NCI-H1694 treated with DMSO at 0.1 percent for 48 hours (cell line): ENCODE data around the gene GABBR1.

Experiments
- DNase-seq: peaks from one replicate; lab custom pipeline; 2025; lab: John Stamatoyannopoulos, UW

GABBR1 gene

DNA sequence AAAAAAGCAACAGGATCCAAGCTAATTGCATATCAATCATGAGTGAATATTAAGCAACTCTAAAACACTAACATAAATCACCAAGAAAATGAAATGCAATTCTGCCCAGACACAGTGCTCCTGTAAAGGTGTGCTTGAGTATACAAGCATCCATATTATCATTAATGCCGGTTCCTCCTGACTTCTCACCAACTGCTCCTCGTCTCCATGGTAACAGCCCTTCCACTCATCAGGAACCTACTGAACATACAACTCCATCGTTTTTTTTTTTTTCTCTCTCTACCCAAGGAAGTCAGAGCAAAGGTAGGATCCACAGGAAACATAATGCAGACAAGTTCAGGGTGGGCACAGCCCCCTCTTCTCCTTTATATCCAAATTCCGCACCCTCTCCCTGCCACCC is 12.4 kb downstream of the GABBR1 start:
- DNase-seq = no peak

DNA sequence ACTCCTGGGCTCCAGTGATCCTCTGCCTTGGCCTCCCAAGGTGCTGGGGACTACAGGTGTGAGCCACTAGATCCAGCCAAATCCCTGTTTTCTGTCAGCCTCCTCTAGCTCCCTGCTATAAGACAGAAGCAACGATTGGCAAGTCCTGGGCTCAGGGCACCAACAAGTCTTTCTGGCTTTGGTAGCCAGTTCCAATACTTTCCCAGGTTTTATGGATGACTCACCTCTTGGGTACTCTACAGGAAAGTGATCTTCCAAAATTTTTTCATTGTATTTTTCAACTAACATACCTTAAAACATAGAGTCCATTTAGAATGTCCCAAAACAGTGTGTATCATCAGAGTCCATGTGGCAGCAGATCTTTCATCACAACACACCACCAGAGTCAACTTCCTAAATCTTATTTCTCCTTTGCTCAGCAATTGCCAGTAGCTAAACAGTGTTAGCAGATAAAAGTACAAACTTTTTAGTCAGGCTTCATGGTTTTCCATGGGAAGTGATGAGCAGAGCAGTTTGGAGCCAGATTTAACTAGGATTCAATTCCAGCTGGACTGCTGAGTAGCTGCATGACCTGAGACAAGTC is 13.3 kb downstream of the GABBR1 start:
- no peak for DNase-seq

DNA sequence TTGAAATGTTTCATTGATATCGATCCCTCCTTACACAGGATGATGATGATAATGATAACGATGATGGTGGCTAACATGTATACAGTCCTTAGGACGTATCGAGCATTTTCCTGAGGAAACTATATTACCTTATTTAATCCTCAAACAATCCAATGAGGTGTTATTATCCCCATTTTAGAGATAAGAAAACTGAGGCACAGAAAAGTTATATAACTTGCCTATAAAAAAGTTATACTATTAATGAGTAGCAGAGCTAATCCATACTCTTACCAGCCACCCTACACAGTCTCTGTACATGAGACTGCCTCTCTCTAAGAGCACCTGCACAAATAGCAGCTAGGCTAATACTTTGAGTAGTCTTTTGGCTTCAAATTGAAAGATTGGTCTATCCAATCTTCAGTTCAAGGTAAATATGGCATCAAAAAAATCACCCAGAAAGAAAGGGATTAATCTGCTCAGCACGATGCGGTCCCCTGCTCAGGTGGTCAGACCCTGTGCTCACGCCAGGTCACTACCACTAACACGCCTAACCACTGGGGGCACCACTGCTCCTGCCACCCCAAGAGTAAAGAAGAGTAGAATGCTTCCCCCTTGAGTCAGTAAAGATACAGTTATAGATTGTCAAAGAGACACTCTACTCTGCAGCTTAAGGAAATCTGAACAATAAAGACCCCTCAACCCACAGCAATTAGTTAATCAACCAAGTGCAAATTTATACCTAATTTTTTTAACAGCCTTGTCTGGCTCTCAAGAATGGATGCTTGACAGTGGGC is 15.0 kb downstream of the GABBR1 start:
- no peak for DNase-seq

DNA sequence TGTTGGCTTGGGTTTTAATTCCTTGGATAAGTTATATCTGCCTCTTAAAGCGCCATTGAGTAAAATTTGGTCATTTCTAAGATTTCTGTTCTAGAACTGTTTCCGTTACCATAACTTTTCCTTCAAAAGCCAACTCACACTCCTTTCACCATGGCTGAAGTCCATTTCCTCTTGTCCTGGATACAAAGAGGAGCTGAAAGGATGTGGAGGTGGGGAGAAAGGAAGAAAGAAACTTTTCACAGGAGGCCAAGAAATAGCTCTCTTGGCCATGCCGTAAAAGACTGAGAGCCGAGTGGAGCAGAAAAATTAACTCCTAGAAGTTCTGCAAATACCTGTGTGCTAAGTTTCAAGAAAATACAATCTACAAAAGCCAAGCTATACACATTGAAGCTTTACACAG is 21.6 kb downstream of the GABBR1 start:
- DNase-seq = no peak

DNA sequence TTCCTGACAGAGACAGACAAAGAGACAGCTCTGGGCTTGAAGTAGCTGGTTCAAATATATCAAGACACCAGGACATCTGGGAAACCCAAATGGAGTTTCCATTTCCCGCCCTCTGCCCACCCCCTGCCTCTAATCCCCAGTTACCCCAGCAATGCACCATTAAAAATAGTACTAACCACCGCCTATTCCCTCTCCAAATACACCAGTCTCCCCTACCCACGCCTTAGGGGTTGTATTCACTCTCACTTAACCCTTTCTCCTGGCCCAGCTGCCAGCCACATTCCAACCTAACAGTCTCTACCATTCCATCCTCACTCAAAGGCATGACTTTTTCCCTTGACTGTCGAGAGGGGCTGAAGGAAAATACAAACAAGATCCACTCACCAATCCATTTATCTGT is 22.4 kb downstream of the GABBR1 start:
- DNase-seq = no peak

DNA sequence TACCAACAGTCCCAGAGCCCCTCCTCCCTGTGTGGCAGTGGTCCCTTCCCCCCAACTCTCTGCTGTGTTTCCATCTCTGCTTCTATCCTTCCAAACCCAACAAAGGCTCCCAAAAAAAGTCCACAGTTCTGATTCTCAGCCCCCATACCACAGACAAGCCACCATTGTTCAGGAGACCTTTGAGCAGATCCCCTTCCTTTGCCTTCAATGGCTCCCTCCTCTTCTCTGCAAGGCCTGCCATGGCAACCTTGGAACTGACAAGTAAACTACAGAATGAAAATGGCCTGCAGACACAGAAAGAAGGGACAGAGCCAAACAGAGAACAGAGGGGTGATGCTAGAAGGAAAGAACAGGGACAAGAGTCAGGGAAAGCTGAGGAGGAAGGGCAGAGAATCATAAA is 24.9 kb downstream of the GABBR1 start:
- no peak for DNase-seq

DNA sequence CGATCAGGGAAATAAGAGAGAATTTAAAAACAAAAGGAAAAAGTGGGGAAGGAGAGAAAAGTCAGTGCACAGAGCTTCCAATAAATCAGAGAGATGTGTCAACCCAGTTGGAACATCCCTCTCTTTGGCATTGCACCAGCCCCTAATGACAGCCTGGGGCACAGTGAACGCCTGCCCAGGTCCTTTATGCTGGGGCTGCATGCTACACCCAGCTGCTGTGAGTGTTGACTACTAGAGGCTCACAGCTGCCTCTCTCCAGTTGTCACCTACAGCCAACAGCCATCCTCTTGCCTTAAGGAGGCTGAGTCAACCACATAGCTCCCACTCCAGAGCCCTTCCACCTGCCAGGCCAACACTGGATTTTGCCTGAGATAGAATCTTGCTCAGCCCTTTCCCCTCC is 29.1 kb downstream of the GABBR1 start:
- no peak for DNase-seq

DNA sequence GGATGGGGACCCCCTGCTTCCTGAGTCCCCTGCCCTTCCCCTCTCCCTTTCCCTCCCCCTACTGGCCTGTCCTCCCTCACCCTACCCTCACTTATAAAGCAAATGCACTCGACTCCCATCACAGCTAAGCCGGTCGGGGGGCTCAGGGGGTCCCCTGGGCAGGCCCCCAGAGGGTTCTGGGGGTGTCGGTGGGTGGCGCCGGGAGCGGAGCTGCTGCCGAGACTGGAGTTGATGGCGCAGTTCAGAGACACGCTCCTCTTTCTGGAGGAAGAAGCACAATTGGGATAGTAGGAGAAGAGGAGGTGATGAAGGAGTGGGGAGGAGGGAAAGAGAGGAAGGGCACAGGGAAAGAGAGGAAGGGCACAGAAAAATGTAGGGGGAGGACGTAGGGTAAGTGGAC is 29.5 kb downstream of the GABBR1 start:
- DNase-seq = no peak

DNA sequence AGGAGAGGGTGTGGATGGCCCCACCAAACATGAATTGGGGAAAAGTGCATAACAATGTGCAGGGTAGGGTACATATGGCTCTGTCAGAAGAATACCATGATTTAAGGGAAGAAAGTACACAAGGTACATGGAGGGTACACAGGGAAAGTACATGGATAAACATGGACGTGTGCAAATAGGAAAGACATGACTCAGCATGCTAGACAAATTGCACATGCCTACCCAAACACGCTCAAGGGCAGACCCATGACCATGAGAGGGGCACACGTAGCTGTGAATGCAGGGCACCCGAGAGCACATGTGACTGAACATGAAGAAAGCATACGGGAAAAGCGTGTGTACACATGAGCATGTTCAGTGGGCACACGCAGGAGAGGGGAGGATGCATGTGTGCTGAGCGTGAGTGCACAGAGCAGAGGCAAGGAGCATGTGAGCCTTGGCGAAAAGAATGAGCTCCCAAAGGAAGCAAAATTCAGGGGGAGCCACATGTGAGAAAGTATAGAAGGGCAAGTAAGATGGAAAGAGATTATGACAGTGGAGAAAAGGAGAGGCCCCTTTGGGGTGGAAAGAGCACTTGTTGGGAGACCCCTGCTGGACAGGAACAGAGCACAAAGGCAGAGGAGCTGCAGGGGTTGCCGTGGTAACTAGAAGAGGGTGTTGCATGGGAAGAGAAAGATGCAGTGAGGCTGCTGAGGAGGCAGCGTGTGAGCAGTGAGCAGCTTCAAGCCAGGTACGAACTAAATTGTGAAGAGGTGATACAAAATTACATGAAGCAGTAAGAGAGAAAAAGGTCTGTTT is 30.2 kb downstream of the GABBR1 start:
- peak; percentile 13 for DNase-seq

DNA sequence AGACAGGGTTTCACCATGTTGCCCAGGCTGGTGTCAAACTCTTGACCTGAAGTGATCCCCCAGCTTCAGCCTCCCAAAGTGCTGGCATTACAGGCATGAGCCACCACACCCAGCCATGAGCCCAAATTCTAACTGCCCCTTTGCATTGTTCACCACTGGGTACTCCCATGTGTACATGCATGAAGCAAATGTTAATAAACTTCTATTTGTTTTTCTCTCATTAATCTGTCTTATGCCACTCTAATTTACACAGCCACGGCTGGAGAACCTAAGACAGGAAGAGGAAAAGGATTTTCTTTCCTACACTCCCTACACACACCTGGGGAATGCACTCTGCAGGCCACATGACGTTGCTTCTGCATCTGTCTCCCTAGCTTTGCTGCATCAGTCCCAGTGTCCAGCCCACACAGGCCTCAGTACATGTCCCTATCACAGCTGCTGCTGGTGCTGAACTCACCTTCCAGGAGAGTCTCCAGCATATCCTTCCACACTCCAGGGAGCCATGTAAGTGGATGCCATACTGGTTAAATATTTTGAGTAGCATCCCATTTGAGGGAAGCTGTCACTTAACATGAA is 34.7 kb downstream of the GABBR1 start:
- no peak for DNase-seq

DNA sequence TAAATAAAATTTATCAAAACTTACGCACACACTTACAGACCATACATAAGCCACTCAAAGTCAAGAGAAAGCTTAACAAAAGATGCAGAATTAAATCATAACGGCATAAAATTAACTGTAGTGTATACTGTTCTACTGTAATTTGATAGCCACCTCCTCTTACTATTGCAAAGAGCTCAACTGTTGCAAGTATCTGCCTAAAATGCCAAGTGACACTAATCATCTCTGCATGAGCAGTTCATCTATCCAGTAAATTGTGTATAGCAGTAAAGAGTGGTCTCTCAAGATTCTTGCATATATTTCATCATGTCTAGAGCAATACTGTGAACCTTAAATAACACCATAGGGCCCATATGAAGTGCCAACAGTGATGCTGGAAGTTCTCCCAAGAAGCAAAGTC is 35.8 kb downstream of the GABBR1 start:
- DNase-seq = no peak

DNA sequence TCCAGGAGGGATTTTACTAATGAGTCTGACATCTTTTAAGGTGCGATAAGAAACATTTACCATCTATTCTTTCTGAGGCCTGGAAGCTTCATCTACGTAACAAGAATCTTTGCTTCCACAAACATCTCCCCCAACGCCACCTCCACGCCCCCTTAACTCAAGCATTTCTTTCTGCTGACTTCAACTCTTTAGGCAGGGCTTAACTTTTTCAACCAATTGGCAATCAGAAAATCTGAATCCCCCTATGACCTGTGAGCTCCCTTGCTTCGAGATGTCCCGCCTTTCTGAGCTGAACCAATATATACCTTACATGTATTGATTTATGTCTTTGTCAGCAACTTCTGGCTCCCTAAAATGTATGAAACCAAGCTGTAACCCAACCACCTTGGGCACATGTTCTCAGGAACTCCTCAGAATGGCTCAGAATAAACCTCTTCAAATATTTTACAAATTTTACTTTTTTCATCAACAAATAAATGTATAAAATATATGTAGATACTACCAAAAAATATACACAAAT is 36.5 kb downstream of the GABBR1 start:
- DNase-seq = no peak

DNA sequence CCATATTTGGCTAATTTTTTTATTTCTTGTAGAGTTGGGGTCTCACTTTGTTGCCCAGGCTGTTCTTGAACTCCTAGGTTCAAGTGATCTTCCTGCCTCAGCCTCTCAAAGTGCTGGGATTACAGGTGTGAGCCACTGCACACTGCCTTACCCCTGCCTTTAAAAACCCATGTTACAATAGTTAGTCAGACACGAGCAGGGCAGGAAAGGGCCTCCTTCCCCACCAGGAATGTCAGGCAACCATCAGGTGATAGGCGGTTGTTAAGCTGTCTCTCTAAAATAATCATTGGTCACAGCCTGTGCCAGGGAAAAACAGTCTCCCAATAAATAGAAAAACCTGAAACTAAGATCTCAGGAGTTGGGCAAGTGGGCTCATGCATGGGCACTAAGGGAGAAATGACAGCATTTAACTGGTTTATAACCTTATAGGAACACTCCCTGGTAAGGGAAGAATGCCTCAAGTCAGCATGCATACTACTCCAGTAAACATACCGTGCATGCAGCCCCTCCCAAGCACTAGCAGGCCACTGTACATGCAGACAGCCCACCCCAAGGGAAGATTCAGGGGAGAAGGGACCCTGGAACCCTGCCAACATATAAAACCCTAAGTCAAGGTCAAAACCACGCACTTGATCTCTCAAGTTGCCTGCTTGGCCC is 39.7 kb downstream of the GABBR1 start:
- DNase-seq = no peak

DNA sequence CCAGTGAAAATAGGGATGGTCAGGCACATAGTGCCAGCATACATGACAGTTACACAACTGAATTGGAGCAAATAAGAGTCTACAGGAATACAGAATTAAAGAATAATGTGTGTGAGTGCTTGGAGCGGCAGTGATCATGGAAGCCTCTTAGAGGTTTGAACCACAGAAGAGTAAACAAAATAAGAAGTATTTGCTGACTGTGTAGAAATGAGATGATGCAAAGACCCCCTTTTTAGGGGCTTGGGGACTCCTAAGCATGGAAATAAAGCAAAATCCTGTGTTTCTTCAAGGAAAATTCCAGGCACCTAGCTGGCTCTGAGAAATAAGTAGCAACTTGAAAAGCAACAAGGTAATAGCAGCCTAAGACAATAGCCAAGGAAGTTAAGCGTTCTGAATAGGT is 41.3 kb downstream of the GABBR1 start:
- no peak for DNase-seq

DNA sequence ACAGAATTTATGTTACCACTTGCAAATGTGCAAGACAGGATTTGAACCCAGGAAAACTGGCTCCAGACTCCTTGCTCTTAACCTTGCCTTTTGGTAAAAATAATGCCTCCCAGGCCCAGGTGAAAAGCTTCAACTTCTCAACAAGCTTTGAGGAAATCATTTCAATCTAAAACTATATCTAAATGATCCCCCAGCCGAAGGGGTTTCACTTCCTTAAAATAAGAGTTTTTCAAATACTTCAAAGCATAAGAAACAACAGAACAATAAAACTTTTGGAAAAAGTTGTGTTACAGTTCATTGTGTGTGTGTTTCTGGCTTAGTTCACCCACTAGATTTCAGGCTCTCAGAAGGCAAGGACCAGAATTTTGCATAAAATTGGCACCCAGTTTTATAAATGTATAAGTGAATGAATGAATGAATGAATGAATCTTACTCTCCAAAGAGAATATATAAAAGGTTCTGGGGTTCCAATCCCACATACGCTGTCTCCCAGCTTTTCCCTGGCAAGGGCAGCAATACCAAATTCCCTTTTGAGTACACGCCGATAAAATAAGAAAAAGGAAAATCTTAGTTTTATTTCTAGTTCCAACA is 42.7 kb downstream of the GABBR1 start:
- no peak for DNase-seq

DNA sequence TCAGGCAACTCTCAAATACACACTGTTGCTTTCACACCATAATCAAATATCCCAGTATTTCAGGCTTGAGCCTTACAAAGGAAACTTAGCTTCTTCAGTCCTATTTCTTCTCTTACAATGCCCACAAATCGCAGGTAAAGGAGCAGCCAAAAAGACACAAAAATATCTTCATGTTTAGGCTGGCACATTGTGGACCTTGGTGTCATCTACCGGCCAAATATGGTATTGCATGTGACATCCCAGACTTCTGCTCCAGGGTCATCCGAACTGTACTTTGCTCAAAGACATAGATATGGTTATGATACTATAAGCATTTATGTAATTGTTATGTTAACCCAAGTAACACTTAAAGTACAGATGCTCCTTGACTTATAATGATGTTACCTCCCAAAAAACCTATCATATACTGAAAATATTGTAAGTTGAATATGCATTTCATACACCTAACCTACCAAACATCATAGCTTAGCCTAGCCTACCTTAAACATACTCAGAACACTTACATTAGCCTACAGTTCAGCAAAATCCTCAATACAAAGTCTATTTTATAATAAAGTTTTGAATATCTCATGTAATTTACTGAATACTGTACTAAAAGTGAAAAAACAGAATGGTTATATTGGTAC is 43.4 kb downstream of the GABBR1 start:
- peak; percentile 5 for DNase-seq

DNA sequence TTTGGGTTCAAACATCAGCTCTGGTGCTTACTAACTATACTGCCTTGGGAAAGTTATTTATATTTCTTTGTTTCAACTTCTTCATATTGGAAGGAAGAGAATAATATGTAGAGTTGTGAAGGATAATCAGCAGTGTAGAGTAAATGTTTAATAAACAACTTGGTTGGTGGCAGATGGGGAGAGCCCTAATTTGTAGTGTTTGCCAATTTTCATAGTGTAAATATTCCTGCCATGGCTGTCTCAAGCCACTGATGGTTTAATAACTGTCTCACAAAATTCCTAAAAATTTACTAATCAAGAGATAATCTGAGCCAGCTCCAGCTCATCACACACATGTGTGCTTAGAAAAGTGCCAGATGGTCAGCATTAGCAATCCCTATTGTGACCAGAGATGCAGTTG is 48.2 kb downstream of the GABBR1 start, which contains the start of gene OR2H2:
Gene OR2H2 (plus strand): TSS at position 301 of the 400 bp plus-strand sequence. CDS start 2,824 bp downstream, outside the sequence.
- no peak for DNase-seq

DNA sequence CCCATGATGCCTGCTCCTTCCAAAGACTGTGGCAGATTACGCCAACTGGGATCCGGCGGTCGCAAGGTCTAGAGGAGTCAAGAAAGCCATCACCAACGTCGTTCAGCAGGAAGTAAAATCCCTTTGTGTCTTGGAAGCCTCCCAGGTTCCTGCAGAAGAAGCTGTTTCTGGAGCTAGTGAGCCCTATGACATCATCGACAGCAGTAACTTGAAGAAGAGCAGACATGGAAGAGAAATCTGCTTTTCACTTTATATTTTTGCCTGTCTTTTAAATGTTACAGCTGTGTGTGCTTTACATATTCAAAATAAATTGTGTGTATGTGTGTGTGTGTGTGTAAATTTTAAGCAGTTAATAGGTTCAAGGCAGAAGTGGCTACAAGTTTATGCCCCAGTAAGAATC is 55.4 kb downstream of the GABBR1 start:
- no peak for DNase-seq

DNA sequence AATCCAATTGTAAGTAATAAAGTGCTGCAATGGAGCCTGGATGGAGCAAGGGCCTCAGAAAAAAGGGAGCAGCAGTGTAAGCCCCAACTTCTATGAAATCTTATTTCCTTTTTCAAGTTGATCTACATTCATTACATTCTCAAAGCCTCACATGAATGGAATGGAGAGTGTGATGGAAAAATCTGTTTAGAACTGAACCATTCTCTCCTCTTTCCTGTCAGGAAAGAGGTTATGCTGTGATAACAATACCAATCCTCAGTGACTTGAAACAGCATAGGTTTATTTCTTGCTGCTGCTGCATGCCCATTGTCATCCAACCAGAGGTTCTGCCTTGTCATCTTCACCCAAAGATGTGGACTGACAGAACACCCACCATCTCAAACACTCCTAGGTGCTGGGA is 56.9 kb downstream of the GABBR1 start:
- DNase-seq = no peak

DNA sequence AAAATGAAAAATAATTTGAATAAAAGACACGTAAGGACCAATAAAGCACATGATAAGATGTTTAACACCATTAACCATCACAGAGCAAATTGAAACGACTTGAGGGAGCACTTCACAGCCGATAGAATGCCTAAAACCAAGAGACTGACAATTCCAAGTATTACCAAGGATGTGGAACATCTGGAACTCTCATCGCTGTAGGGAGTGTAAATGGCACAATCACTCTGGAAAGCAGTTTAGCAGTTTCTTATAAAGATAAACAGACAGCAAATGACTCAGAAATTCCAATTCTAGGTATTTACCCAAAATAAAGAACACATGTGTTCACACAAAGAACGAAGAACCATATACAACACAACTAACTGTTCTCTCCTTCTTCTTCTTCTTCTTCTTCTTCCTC is 65.0 kb downstream of the GABBR1 start:
- no peak for DNase-seq

DNA sequence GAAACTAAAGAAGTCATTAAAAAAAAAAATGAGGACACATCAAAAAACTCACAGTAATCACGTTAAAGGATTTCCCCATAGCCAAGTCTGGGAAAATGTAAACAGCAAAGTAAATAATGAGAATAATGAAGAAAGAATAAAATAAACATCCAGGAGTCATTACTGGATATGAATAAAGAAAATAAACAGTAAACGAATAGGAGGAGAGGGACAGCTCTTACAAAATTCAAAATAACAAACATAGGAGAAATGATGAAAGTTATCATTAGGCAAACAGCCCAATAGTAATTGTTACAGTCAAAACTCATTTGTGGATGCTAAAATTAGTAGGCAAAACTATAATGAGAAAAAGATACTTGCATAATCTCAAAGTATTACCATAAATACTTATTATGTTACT is 65.4 kb downstream of the GABBR1 start:
- no peak for DNase-seq
